SU-DHL-6 (cell line): ENCODE data around the gene ISG20L2.
A peak's percentile ranks its signal among the peaks of the same experiment; 100 is the strongest.

Source experiments
- H2AFZ ChIP-seq: fragments of 200-600 bp; sonication (generic); 2 replicates; pipeline ENCODE4 v1.6.1; 2014; ENCODE audit warnings: low read depth, mild to moderate bottlenecking, moderate library complexity, mixed read lengths, antibody characterized with exemption, low read length; ENCODE audit not compliant: severe bottlenecking
- H3F3A ChIP-seq: fragments of 200-600 bp; shearing (Covaris generic); 2 replicates; pipeline ENCODE4 v1.6.0; 2016; ENCODE audit warnings: antibody characterized with exemption, mild to moderate bottlenecking; ENCODE audit not compliant: insufficient read depth
- H3K27ac ChIP-seq: fragments of 200-600 bp; sonication (generic); 2 replicates; pipeline ENCODE4 v1.5.1; 2016; ENCODE audit warnings: low read depth, mild to moderate bottlenecking, low read length, moderate library complexity, mixed read lengths
- H3K27me3 ChIP-seq: fragments of 200-600 bp; sonication (generic), shearing (Covaris generic); 2 replicates; pipeline ENCODE4 v1.6.0; 2014; ENCODE audit warnings: mild to moderate bottlenecking, low read length
- H3K36me3 ChIP-seq: fragments of 200-600 bp; sonication (generic); 2 replicates; pipeline ENCODE4 v1.6.1; 2014; ENCODE audit warnings: mild to moderate bottlenecking, low read length, mixed read lengths
- H3K4me2 ChIP-seq: fragments of 300-600, 200-600 bp; shearing (Covaris generic), sonication (generic); 2 replicates; pipeline ENCODE4 v1.6.0; 2014; ENCODE audit warnings: low read length, low read depth, mild to moderate bottlenecking; ENCODE audit not compliant: poor library complexity, severe bottlenecking
- H3K4me3 ChIP-seq: fragments of 200-600 bp; sonication (generic); 2 replicates; pipeline ENCODE4 v1.5.1; 2014; ENCODE audit warnings: antibody characterized with exemption, low read length, mild to moderate bottlenecking, mixed read lengths; ENCODE audit not compliant: insufficient read depth, poor library complexity, severe bottlenecking
- H3K79me2 ChIP-seq: fragments of 200-600 bp; sonication (generic); 2 replicates; pipeline ENCODE4 v1.6.1; 2014; ENCODE audit warnings: mild to moderate bottlenecking, low read length, moderate library complexity; ENCODE audit not compliant: insufficient read depth
- H3K9ac ChIP-seq: fragments of 200-600 bp; sonication (generic); 2 replicates; pipeline ENCODE4 v1.7.0; 2014; ENCODE audit warnings: mild to moderate bottlenecking, low read length
- H3K9me2 ChIP-seq: fragments of 200-600 bp; sonication (generic); replicated peaks from 2 replicates; pipeline ENCODE4 v1.6.1; 2014; ENCODE audit warnings: low read length; ENCODE audit not compliant: insufficient read depth
- H3K9me3 ChIP-seq: fragments of 200-600 bp; sonication (generic); 2 replicates; pipeline ENCODE4 v1.6.1; 2014; ENCODE audit warnings: low read length, mixed read lengths; ENCODE audit not compliant: insufficient read depth
- H4K20me1 ChIP-seq: fragments of 200-600 bp; sonication (generic); 2 replicates; pipeline ENCODE4 v1.6.1; 2014; ENCODE audit warnings: low read depth, mild to moderate bottlenecking, antibody characterized with exemption, low read length, moderate library complexity, mixed read lengths
- EZH2phosphoT487 ChIP-seq: fragments of 200-600 bp; sonication (generic), shearing (Covaris generic); conservative IDR thresholded peaks from 2 replicates; pipeline ENCODE4 v1.6.1; 2018; ENCODE audit warnings: mild to moderate bottlenecking, antibody characterized with exemption, low read length, moderate library complexity, mixed read lengths
- TF ChIP-seq, protein P1 (sequence below): fragments of 200-600 bp; sonication (generic); IDR thresholded peaks from one replicate; pipeline ENCODE4 v1.5.1; 2017; ENCODE audit warnings: antibody characterized with exemption, mild to moderate bottlenecking, low read length, moderate library complexity; ENCODE audit not compliant: insufficient read depth, poor library complexity, severe bottlenecking

The ISG20L2 gene

GRCh38 chr1:156755527-156755950 is 27.0 kb upstream of the ISG20L2 start:
- no peak overlapping the region for H2AFZ ChIP-seq
- TF ChIP-seq, protein P1, sequence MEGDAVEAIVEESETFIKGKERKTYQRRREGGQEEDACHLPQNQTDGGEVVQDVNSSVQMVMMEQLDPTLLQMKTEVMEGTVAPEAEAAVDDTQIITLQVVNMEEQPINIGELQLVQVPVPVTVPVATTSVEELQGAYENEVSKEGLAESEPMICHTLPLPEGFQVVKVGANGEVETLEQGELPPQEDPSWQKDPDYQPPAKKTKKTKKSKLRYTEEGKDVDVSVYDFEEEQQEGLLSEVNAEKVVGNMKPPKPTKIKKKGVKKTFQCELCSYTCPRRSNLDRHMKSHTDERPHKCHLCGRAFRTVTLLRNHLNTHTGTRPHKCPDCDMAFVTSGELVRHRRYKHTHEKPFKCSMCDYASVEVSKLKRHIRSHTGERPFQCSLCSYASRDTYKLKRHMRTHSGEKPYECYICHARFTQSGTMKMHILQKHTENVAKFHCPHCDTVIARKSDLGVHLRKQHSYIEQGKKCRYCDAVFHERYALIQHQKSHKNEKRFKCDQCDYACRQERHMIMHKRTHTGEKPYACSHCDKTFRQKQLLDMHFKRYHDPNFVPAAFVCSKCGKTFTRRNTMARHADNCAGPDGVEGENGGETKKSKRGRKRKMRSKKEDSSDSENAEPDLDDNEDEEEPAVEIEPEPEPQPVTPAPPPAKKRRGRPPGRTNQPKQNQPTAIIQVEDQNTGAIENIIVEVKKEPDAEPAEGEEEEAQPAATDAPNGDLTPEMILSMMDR, result no peak
- no peak for TF ChIP-seq EZH2phosphoT487
- no peak overlapping the region for H3K4me3 ChIP-seq
- no peaks in the 10 kb centered on the region for H3K36me3 ChIP-seq
- no peak overlapping the region for H3K27ac ChIP-seq
- no peaks in the 10 kb centered on the region for H3K27me3 ChIP-seq
- H3F3A ChIP-seq, result peaks cover 14% of the 10 kb centered on the region
- peaks cover 15% of the 10 kb centered on the region for H3K79me2 ChIP-seq
- no peaks in the 10 kb centered on the region for H3K9me2 ChIP-seq
- no peak overlapping the region for H3K9ac ChIP-seq
- H3K9me3 ChIP-seq, result no peaks in the 10 kb centered on the region
- H3K4me2 ChIP-seq, result no peak overlapping the region
- no peaks in the 10 kb centered on the region for H4K20me1 ChIP-seq

GRCh38 chr1:156754219-156754618 is 25.7 kb upstream of the ISG20L2 start:
- Histone ChIP-seq H3K27me3 (no peaks in the 10 kb centered on the region), H3K27ac (no peak overlapping the region), H4K20me1 (no peaks in the 10 kb centered on the region), H2AFZ (no peak overlapping the region), H3K9me3 (no peaks in the 10 kb centered on the region), H3K9me2 (no peaks in the 10 kb centered on the region), H3F3A (peaks cover 17% of the 10 kb centered on the region), H3K9ac (no peak overlapping the region), H3K4me3 (no peak overlapping the region), H3K79me2 (peaks cover 29% of the 10 kb centered on the region), H3K4me2 (no peak overlapping the region), H3K36me3 (no peaks in the 10 kb centered on the region)
- TF ChIP-seq, protein P1, result no peak
- no peak for TF ChIP-seq EZH2phosphoT487

- H3K79me2 ChIP-seq, result peaks cover 41% of the 10 kb centered on the region
Observed at GRCh38 chr1:156752843-156753482, 24.4 kb upstream of the ISG20L2 start.

More at GRCh38 chr1:156752843-156753482, 24.4 kb upstream of the ISG20L2 start:
- no peaks in the 10 kb centered on the region for H3K27me3 ChIP-seq
- H3K9me2 ChIP-seq, result no peaks in the 10 kb centered on the region
- H3K4me2 ChIP-seq, result peak overlapping the region; percentile 84
- peak overlapping the region; percentile 86 for H3K9ac ChIP-seq
- H3K4me3 ChIP-seq, result peak overlapping the region; percentile 79
- TF ChIP-seq, protein P1, result no peak
- TF ChIP-seq EZH2phosphoT487, result no peak
- H3K36me3 ChIP-seq, result no peaks in the 10 kb centered on the region
- no peaks in the 10 kb centered on the region for H4K20me1 ChIP-seq
- peaks cover 26% of the 10 kb centered on the region for H3F3A ChIP-seq
- no peak overlapping the region for H2AFZ ChIP-seq
- no peaks in the 10 kb centered on the region for H3K9me3 ChIP-seq
- H3K27ac ChIP-seq, result peak overlapping the region; percentile 70
